Aorta (tissue), 5 donors: Measurements from ENCODE around the gene VPS13D. TPM values are rescaled to one million over a fixed set of nuclear protein-coding genes. Genes with fewer than 3 reads are reported as not detected.
A peak's percentile ranks its signal among the peaks of the same experiment; 100 is the strongest.

ENCODE experiments used
- ATAC-seq: fragments of 200-7000 bp; cut with Tn5 transposase; one replicate; pipeline ENCODE4 v1.9.1; 2022; ENCODE audit warnings: moderate library complexity; ENCODE audit not compliant: low FRiP score
- DNase-seq, 2 donors: peaks; one replicate each; pipeline ENCODE4 v3.0.0-alpha.2; 2020
- H3K27ac ChIP-seq, 2 donors: one replicate each; pipeline ENCODE4 v1.5.1; 2013; ENCODE audit warnings: low read length in 2 of 2, mild to moderate bottlenecking in 2 of 2, moderate library complexity in 2 of 2, control low read depth in 1 of 2, inconsistent platforms in 1 of 2, low read depth in 1 of 2
- H3K27me3 ChIP-seq, 2 donors: one replicate each; pipeline ENCODE4 v1.6.1; 2013; ENCODE audit warnings: control low read depth in 1 of 2, low read length in 1 of 2, mild to moderate bottlenecking in 1 of 2, moderate library complexity in 1 of 2; ENCODE audit not compliant: insufficient read depth in 2 of 2, control insufficient read depth in 1 of 2
- H3K36me3 ChIP-seq, 2 donors: one replicate each; pipeline ENCODE4 v1.6.1; 2013; ENCODE audit warnings: control low read depth in 1 of 2, low read length in 1 of 2, mild to moderate bottlenecking in 1 of 2; ENCODE audit not compliant: insufficient read depth in 2 of 2, control insufficient read depth in 1 of 2
- H3K4me1 ChIP-seq, 2 donors: one replicate each; pipeline ENCODE4 v1.6.1; 2013; ENCODE audit warnings: low read length in 2 of 2, control low read depth in 1 of 2, mild to moderate bottlenecking in 1 of 2, moderate library complexity in 1 of 2; ENCODE audit not compliant: insufficient read depth in 2 of 2, control insufficient read depth in 1 of 2
- H3K4me3 ChIP-seq, 2 donors: one replicate each; pipeline ENCODE4 v1.5.1; 2013; ENCODE audit warnings: low read length in 2 of 2, control low read depth in 1 of 2, mild to moderate bottlenecking in 1 of 2
- H3K9me3 ChIP-seq: one replicate; pipeline ENCODE4 v1.6.1; 2013; ENCODE audit warnings: mild to moderate bottlenecking, low read length; ENCODE audit not compliant: control insufficient read depth
- WGBS, 2 donors: extraction: QIAGEN DNeasy Blood & Tissue Kit; methylation state at CpG; one replicate each; pipeline ENCODE4 v1.1.7; 2013; 5-methylcytosine and 5-hydroxymethylcytosine counted together
- intact Hi-C, 2 donors: fragments of 100-400 bp; cut with DNase I; formaldehyde crosslinking; loops; one replicate each; pipeline versions ENCODE4 v1.14.2 to v1.15.0; 2022
- microRNA-seq, 2 donors: library from miRNA; unstranded; fragments of <30 nt; microRNA quantifications; one replicate each; pipeline ENCODE4 v1.2.0, GENCODE V29; 2020
- polyA plus RNA-seq, 2 donors: library from polyadenylated mRNA; stranded (reverse); fragments of 200-250 nt; gene quantifications; one replicate each; pipeline ENCODE4 v1.2.3, GENCODE V29; 2013
- total RNA-seq, 2 donors: library from RNA; stranded (reverse); fragmentation: NEBNext Ultra II Directional; extraction: Animal tissue kit (Norgen Biotek cat#: 25700); gene quantifications; one replicate each; pipeline ENCODE4 v1.2.1, GENCODE V29; 2021
- donor health status: healthy with polysubstance abuse.
- donor health status: Bipolar disorder and iron deficiency.
- donor health status: DM: no; HTN: no; CAD: no.
- donor health status: DM: no; HTN: no; CAD: no.
- donor health status: DM: yes; HTN: yes; CAD: no.

The VPS13D gene
- total and polyA plus RNA-seq, 4 donors, result 15.8 to 134 (median 58.9) TPM

DNA sequence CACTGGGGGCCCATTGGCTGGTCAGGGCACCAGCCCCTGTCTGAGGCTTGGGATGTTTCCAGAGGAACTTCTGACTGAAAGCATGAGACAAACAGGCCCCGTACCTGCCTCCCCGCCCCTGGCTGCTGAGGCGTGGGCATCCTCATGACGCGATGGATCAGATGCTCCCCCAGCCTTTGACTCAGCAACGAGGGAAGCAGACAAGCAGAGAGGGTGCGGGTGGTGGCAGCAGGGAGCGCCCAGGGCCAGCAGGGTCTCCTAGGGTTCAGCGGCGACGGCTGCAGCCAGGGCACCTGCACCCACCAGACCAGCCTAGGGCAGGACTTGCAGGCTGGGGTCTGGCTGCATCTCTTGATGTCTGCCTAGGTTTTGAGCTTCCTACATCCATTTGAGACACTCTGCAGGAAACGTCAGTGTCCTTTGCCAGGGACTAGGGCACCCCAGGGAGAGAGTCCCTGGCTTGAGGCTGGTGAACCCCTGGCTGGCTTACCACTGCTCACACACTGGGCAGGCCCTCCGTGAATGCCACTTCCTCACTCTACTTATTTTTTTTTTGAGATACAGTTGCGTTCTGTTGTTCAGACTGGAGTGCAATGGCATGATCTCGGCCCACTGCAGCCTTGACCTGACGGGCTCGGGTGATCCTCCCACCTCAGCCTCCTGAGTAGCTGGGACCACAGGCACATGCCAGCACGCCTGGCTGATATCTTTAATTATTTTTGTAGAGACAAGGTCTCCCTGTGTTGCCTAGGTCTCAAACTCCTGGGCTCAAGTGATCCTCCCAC lies 324.9 kb downstream of the VPS13D start:
- H3K9me3 ChIP-seq, result no peaks in the 10 kb centered on the region
- H3K36me3 ChIP-seq, result no peaks in the 10 kb centered on the region
- 81 to 86% methylated on average over 18 of the region's 18 CpGs for WGBS, 2 donors
- intact Hi-C loops, result loop anchor here (5.0 kb wide), 3 partner anchors 38 to 63 kb away; partner anchors contain the start of gene DHRS3 (in 2 of the 2)
- H3K4me1 ChIP-seq, result no peaks in the 10 kb centered on the region
- H3K27me3 ChIP-seq, result no peaks in the 10 kb centered on the region
- peak overlapping the region in 1 of 2 donors; percentile 64 for H3K27ac ChIP-seq
- DNase-seq (peak in 1 of 2 donors; percentile 67), ATAC-seq (no peak)
- no peak overlapping the region for H3K4me3 ChIP-seq

DNA sequence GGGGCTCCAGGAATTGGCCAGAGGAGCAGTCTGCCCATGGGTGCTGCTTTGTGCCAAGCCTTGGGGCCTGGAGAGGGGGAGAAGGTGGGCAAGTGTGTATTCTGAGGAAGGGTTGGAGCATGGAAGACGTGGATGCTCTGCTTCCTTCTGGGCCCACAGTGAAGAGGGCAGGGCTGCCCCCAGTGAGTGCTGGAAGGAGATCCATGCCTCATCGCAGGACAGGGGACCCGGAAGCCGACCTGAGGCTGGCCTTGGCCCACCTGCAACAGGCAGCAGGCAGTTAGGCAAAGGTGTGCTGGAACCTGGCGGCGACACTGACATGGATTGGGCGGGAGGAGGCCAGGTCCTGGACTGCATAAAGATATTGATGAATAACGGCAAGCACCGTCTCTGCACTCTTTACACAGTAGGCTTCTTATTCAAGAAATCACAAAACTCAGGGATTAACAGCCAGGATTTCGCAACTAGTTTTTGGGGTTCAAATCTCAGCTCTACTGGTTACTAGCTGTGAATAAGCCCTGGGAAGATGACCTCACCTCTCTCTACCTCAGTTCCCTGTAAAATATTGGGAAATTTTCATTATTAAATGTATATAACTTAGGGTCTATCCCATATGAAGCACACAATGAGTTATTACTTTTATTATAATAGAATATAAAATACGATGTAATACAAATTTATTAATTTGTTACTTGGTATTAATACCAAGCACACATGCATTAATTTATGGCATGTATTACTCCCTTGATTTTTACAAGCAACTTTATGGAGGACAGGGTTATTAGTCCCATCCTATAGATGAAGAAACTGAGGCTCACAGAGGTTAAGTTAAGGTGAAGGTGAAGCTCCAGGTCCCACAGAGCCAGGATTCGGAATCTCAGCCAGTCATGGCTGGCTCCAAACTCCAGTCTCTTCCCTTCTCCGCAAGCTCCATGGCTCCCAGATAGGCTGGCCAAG lies 325.9 kb downstream of the VPS13D start:
- Histone ChIP-seq H3K27me3 (no peaks in the 10 kb centered on the region), H3K9me3 (no peaks in the 10 kb centered on the region), H3K4me3 (no peak overlapping the region), H3K4me1 (no peaks in the 10 kb centered on the region), H3K27ac (peak overlapping the region in 1 of 2 donors; percentile 92), H3K36me3 (no peaks in the 10 kb centered on the region)
- peak; percentile 26 for ATAC-seq
- intact Hi-C loops, result loop anchor here (5.0 kb wide), 2 partner anchors 37 to 62 kb away; partner anchors contain the start of gene DHRS3 (in 2 of the 2)
- 81 to 82% methylated on average over 13 of the region's 13 CpGs for whole genome bisulfite sequencing, 2 donors
- peak in 1 of 2 donors; percentile 70 for DNase-seq

DNA sequence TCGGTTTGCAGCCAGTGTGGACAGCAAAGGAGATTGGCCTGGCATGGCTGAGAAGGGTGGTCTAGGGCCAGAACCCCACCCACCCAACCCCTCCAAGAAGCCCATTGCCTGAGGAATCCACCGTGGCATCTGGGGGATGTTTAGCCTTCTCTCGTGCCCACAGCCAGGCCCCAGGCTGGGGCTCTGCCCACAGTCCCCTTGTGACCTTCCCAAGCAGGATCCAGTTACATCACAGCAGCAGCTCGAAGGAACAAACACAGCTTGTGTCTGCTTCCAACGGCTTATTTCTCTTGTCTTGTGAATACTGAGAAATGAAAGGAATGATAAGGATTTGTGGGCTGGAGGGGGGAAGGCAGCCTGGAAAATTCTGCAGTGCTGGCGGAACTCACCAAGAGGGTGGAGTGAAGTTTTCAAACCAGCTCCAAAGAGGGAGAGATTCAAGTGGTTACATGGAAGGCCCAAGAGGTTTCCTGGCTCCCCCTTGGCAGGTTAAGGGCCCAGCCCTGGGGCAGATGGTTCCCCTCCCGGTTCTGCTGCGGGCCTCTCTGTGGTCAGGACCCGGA lies 326.6 kb downstream of the VPS13D start:
- no peaks in the 10 kb centered on the region for H3K27me3 ChIP-seq
- no peaks in the 10 kb centered on the region for H3K4me1 ChIP-seq
- 2 to 4% methylated on average over 9 of the region's 9 CpGs for WGBS, 2 donors
- DNase-seq (peak; percentile 71 to 78), ATAC-seq (peak; percentile 79)
- H3K27ac ChIP-seq, result peak overlapping the region; percentile 36 to 92
- H3K36me3 ChIP-seq, result no peaks in the 10 kb centered on the region
- no peak overlapping the region for H3K4me3 ChIP-seq
- H3K9me3 ChIP-seq, result no peaks in the 10 kb centered on the region
- intact Hi-C loops, result loop anchor here (5.0 kb wide), 2 partner anchors 36 to 61 kb away; partner anchors contain the start of gene DHRS3 (in 2 of the 2)

DNA sequence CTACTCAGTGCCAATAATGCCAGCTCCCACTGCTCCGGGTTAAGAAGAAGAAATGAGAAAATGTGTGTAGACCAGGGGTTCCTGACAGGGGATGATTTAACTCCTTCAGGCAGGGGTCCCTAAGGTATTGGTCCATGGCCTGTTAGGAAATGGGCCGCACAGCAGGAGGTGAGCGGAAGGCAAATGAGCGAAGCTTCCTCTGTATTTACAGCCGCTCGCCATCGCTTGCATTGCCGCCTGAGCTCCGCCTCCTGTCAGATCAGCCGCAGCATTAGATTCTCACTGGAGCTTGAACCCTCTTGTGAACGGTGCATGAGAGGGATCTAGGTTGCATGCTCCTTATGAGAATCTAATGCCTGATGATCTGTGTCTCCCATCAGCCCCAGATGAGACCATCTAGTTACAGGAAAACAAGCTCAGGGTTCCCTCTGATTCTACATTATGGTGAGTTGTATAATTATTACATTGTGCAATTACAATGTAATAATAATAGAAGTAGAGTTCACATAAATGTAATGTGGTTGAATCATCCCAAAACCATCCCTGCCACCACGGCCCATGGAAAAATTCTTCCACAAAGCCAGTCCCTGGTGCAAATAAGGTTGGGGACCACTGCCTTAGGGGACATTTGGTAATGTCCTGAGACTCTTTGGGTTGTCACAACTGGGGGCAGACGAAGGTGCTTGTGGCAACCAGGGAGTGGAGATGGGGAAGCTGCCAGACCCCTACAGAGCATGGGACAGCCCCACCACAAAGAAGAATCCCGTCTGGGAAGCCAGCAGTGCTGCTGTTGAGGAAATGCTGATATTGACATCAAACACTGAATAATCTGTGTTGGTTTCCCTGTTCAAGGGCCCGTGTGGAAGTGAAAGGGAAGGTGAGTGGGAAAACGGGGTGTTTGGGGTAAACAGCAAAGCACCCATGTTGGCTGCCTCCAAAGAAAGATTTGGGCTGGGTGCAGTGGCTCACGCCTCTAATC lies 327.4 kb downstream of the VPS13D start:
- H3K36me3 ChIP-seq, result no peaks in the 10 kb centered on the region
- no peaks in the 10 kb centered on the region for H3K4me1 ChIP-seq
- H3K27ac ChIP-seq, result peak overlapping the region; percentile 36 to 92
- ATAC-seq (no peak), DNase-seq (peak in 1 of 2 donors; percentile 68)
- H3K4me3 ChIP-seq, result no peak overlapping the region
- WGBS, 2 donors, result 81 to 84% methylated on average over 17 of the region's 17 CpGs
- intact Hi-C loops, result loop anchor here (5.0 kb wide), 2 partner anchors 35 to 60 kb away; partner anchors contain the start of gene DHRS3 (in 2 of the 2)
- H3K9me3 ChIP-seq, result no peaks in the 10 kb centered on the region
- no peaks in the 10 kb centered on the region for H3K27me3 ChIP-seq

DNA sequence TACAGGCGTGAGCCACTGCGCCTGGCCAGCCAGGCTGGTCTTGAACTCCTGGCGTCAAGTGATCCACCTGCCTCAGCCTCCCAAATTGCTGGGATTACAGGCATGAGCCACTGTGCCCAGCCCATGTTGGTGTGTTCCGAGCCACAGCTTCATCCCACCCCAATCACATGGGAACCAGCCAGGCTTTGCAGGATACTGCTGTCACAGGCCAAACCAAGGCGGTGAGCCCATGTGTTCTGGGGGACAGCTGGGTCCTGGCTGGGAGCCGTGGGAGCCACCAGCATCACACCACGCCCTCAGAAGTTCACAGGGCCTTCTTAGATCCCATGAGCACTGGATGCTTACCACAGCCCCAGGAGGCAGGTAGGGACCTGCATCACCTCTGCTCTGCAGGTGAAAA lies 331.3 kb downstream of the VPS13D start:
- H3K4me3 ChIP-seq, result no peak overlapping the region
- intact Hi-C loops, result no loop called here
- no peak for ATAC-seq
- no peaks in the 10 kb centered on the region for H3K36me3 ChIP-seq
- H3K27ac ChIP-seq, result no peak overlapping the region
- 93 to 94% methylated on average over 7 of the region's 7 CpGs for WGBS, 2 donors
- H3K4me1 ChIP-seq, result no peaks in the 10 kb centered on the region
- H3K9me3 ChIP-seq, result no peaks in the 10 kb centered on the region
- no peaks in the 10 kb centered on the region for H3K27me3 ChIP-seq
- DNase-seq, result no peak

Small RNA genes lying within 50 kb of the gene (microRNA-seq; reads per million reads assigned to microRNA genes)
- 1.8 to 3.0 reads per million in 2 donors for gene MIR4632

Other genes with a start within 250 kb of the VPS13D start
- gene MFN2, start 249.6 kb upstream of the VPS13D start, total RNA-seq, result 10 to 100 TPM; 57.1 TPM
- gene MFN2, start 249.6 kb upstream of the VPS13D start, polyA plus RNA-seq, result 10 to 100 TPM; 22.4 to 33.3 TPM
- gene MIIP, start 210.5 kb upstream of the VPS13D start, total RNA-seq, result 10 to 100 TPM; 19.5 to 25.4 TPM
- 100 to 1,000 TPM in 1 of 2 donors, 10 to 100 TPM in 1; 16.3 to 132 TPM for gene MIIP, start 210.5 kb upstream of the VPS13D start, polyA plus RNA-seq
- gene TNFRSF8, start 166.7 kb upstream of the VPS13D start, total RNA-seq, result 1 to 10 TPM in 1 of 2 donors, under 1 TPM in 1; 0.88 to 4.7 TPM
- gene TNFRSF8, start 166.7 kb upstream of the VPS13D start, polyA plus RNA-seq, result 1 to 10 TPM in 1 of 2 donors, under 1 TPM in 1; 0.74 to 1.8 TPM
- 10 to 100 TPM; 42.1 to 98.5 TPM for gene TNFRSF1B, start 63.0 kb upstream of the VPS13D start, total RNA-seq
- gene TNFRSF1B, start 63.0 kb upstream of the VPS13D start, polyA plus RNA-seq, result 10 to 100 TPM in 1 of 2 donors, 1 to 10 TPM in 1; 5.0 to 12.8 TPM